Left lobe of liver (tissue), 2 donors: ENCODE results near the gene RBM10. TPM values are rescaled to one million over a fixed set of nuclear protein-coding genes. Genes with fewer than 3 reads are reported as not detected.

ENCODE experiments used
- ATAC-seq: fragments of 200-7000 bp; cut with Tn5 transposase; one replicate; pipeline ENCODE4 v1.9.1; 2020; ENCODE audit warnings: mild to moderate bottlenecking, moderate library complexity
- DNase-seq: peaks from one replicate; pipeline ENCODE4 v3.0.0-alpha.2; 2020; ENCODE audit warnings: low spot score
- total RNA-seq: library from RNA; stranded (reverse); gene quantifications from one replicate; pipeline ENCODE4 v1.2.1, GENCODE V29; 2021
- donor health status: DM: no; HTN: no; CAD: no; lungs with moderate emphysema.
- donor health status: DM: no; HTN: yes; CAD: no.

The RBM10 gene
- total RNA-seq, 1 donor from 2014 or later = 15.0 TPM

- no peak for DNase-seq
- ATAC-seq = no peak
These were observed 70.4 kb downstream of the RBM10 start for GRCh38 chrX:47215291-47215900.

- ATAC-seq = no peak
- no peak for DNase-seq
These were observed 71.4 kb downstream of the RBM10 start for GRCh38 chrX:47216393-47216925.

- ATAC-seq = peak; percentile 6
- DNase-seq = no peak
These were observed 72.3 kb downstream of the RBM10 start for GRCh38 chrX:47217121-47217851.

GRCh38 chrX:47217852-47218279 is 72.8 kb downstream of the RBM10 start:
- peak; percentile 83 for ATAC-seq
- peak; percentile 95 for DNase-seq

- DNase-seq = peak; percentile 78
- peak; percentile 72 for ATAC-seq
These were observed 73.4 kb downstream of the RBM10 start, which contains the start of gene CDK16 for GRCh38 chrX:47218280-47218919. CDK16 (plus strand) TSS chrX:47218681; CDS start chrX:47223558, 4,877 bp downstream.

- DNase-seq (peak; percentile 59), ATAC-seq (peak; percentile 21)
These were observed 74.1 kb downstream of the RBM10 start for GRCh38 chrX:47218920-47219815.

GRCh38 chrX:47221756-47222155 is 76.7 kb downstream of the RBM10 start:
- no peak for ATAC-seq
- DNase-seq = no peak

GRCh38 chrX:47222751-47223350 is 77.8 kb downstream of the RBM10 start:
- DNase-seq = no peak
- ATAC-seq = no peak

GRCh38 chrX:47223476-47224250 is 78.6 kb downstream of the RBM10 start:
- ATAC-seq = no peak
- DNase-seq = no peak

GRCh38 chrX:47224266-47224895 is 79.4 kb downstream of the RBM10 start:
- no peak for DNase-seq

GRCh38 chrX:47224896-47225290 is 79.9 kb downstream of the RBM10 start:
- ATAC-seq (no peak), DNase-seq (no peak)

More at GRCh38 chrX:47224266-47224895, 79.4 kb downstream of the RBM10 start:
- ATAC-seq = no peak

GRCh38 chrX:47226071-47226470 is 81.0 kb downstream of the RBM10 start:
- DNase-seq (no peak), ATAC-seq (no peak)

- DNase-seq = no peak
- ATAC-seq = no peak
These were observed 81.7 kb downstream of the RBM10 start for GRCh38 chrX:47226531-47227333.

GRCh38 chrX:47227334-47227583 is 82.2 kb downstream of the RBM10 start:
- DNase-seq = no peak

GRCh38 chrX:47228550-47229270 is 83.7 kb downstream of the RBM10 start:
- no peak for DNase-seq

More at GRCh38 chrX:47227334-47227583, 82.2 kb downstream of the RBM10 start:
- ATAC-seq = no peak

GRCh38 chrX:47229427-47229826 is 84.4 kb downstream of the RBM10 start:
- ATAC-seq = no peak
- no peak for DNase-seq

More at GRCh38 chrX:47228550-47229270, 83.7 kb downstream of the RBM10 start:
- ATAC-seq = no peak

GRCh38 chrX:47230136-47230868 is 85.3 kb downstream of the RBM10 start:
- no peak for ATAC-seq
- no peak for DNase-seq
